HS-5 (cell line): Measurements from ENCODE around the gene ADGRA1.

Experiments
- DNase-seq: peaks from one replicate; pipeline ENCODE4 v3.0.0-alpha.2; 2012; ENCODE audit warnings: low read depth

ADGRA1 gene

DNA sequence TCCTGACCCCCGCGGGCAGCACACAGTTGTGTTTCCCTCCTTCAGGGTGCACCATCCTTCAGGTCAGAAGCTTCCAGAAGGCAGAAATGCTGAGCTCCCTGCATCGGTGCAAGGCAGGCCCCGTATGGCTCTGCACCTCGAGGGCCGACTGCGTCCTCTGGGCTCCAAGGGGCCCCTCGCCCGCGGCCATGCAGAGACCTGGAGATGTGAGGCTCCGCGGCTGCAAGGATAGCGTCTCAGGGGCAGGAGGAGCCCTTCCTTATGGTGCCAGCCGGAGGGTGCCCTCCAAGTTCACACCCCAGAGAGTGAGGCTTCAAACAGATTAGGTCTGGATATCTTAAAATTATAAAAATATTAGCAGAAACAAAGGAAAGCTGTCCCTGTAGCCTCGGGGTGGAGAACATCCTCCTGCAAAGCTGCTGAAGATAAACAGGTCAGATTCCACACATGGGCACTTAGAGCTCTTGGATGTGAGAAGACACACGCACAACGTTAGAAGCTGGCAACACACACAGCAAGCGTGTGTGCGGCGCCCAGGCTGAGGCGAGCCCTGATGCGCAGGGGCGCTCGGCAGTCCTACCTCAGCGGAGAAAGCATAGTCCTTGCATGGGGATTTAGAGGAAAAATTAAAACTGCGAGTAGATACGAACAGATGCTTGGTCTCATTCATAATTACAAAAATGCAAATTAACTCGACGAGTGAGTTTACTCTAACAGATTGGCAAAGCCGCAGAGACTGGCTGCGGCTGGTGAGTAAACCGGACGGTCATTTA lies 92.7 kb downstream of the ADGRA1 start:
- no peak for DNase-seq

DNA sequence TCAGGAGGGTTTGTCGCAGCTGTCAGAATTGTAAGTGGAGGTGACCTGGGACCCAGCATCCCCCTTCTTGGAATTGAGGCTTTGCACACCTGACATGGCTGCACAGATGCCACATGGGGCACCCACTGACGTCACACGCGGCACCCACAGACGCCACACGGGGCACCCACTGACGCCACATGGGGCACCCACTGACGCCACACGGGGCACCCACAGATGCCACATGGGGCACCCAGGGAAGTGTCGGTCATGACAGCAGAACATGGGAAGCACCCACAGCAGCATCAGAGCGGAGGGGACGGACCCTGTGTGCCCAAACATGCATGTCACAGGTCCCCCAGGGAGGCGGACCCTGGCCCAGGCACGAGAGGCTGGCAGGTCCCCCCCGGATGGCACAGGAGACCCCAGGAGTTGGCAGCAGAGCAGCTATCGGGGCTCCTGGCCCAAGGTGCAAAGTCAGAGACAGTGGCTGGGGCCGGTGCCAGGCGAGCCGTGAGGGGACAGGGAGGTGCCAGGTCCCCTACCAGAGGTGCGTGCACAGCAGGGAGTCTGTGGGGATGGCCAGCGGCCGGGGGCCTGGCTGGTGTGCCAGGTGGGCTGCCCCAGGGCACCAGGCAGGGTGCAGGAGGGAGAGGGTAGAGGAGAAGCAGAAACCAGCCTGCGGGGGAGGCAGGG lies 93.4 kb downstream of the ADGRA1 start:
- DNase-seq, result no peak
